Dendritic cell treated with granulocyte-macrophage colony-stimulating factor and Interleukin-4, amounts not matched to agents 40 ng/mL and 50 ng/mL, for 4 days (primary cell): ENCODE data around the gene RBMS3.
"Not testable (repeated sequence)": the region's sequence is repeated elsewhere in the genome, so short reads cannot be mapped to it uniquely, and the experiment has no call there.

Source experiments
- H3K27ac Mint-ChIP-seq: one replicate; pipeline ENCODE4 v1.8.0; 2022; ENCODE audit warnings: mild to moderate bottlenecking, mixed read lengths
- H3K27me3 Mint-ChIP-seq: one replicate; pipeline ENCODE4 v1.8.0; 2022; ENCODE audit warnings: mild to moderate bottlenecking, mixed read lengths
- H3K36me3 Mint-ChIP-seq: one replicate; pipeline ENCODE4 v1.8.0; 2022; ENCODE audit warnings: low read depth, mixed read lengths
- H3K4me1 Mint-ChIP-seq: one replicate; pipeline ENCODE4 v1.8.0; 2022; ENCODE audit warnings: low read depth, mixed read lengths
- H3K4me3 Mint-ChIP-seq: one replicate; pipeline ENCODE4 v1.8.0; 2022; ENCODE audit warnings: mild to moderate bottlenecking, moderate library complexity, mixed read lengths
- H3K9me3 Mint-ChIP-seq: one replicate; pipeline ENCODE4 v1.8.0; 2022; ENCODE audit warnings: mixed read lengths
- intact Hi-C: fragments of 100-400 bp; cut with micrococcal nuclease; formaldehyde crosslinking; loops from one replicate; pipeline ENCODE4 v1.15.0; 2022

The RBMS3 gene

GRCh38 chr3:29384640-29385039 lies 103.8 kb downstream of the RBMS3 start:
- no peak overlapping the region for H3K4me3 Mint-ChIP-seq
- H3K9me3 Mint-ChIP-seq, result no peaks in the 10 kb centered on the region
- no peak overlapping the region for H3K27ac Mint-ChIP-seq
- H3K36me3 Mint-ChIP-seq, result no peaks in the 10 kb centered on the region
- intact Hi-C loops, result no loop called here
- H3K27me3 Mint-ChIP-seq, result no peaks in the 10 kb centered on the region
- peaks cover 4% of the 10 kb centered on the region for H3K4me1 Mint-ChIP-seq

GRCh38 chr3:29385046-29385830 lies 104.4 kb downstream of the RBMS3 start:
- H3K4me3 Mint-ChIP-seq, result no peak overlapping the region
- H3K27ac Mint-ChIP-seq, result no peak overlapping the region
- no peaks in the 10 kb centered on the region for H3K36me3 Mint-ChIP-seq
- no peaks in the 10 kb centered on the region for H3K9me3 Mint-ChIP-seq
- intact Hi-C loops, result no loop called here
- no peaks in the 10 kb centered on the region for H3K27me3 Mint-ChIP-seq
- H3K4me1 Mint-ChIP-seq, result no peaks in the 10 kb centered on the region

- no peaks in the 10 kb centered on the region for H3K27me3 Mint-ChIP-seq
- H3K27ac Mint-ChIP-seq, result no peak overlapping the region
- intact Hi-C loops, result no loop called here
- H3K9me3 Mint-ChIP-seq, result peaks cover 12% of the 10 kb centered on the region
- H3K4me3 Mint-ChIP-seq, result no peak overlapping the region
- no peaks in the 10 kb centered on the region for H3K4me1 Mint-ChIP-seq
- no peaks in the 10 kb centered on the region for H3K36me3 Mint-ChIP-seq
Measured at GRCh38 chr3:29389362-29389761, 108.5 kb downstream of the RBMS3 start.

GRCh38 chr3:29392625-29393388 lies 111.9 kb downstream of the RBMS3 start:
- no peaks in the 10 kb centered on the region for H3K4me1 Mint-ChIP-seq
- intact Hi-C loops, result no loop called here
- no peak overlapping the region for H3K27ac Mint-ChIP-seq
- H3K27me3 Mint-ChIP-seq, result no peaks in the 10 kb centered on the region
- no peak overlapping the region for H3K4me3 Mint-ChIP-seq
- peaks cover 19% of the 10 kb centered on the region for H3K9me3 Mint-ChIP-seq
- no peaks in the 10 kb centered on the region for H3K36me3 Mint-ChIP-seq

GRCh38 chr3:29393946-29394345 lies 113.1 kb downstream of the RBMS3 start:
- H3K9me3 Mint-ChIP-seq, result peaks cover 19% of the 10 kb centered on the region
- intact Hi-C loops, H3K4me3 Mint-ChIP-seq, H3K36me3 Mint-ChIP-seq, H3K27me3 Mint-ChIP-seq, H3K4me1 Mint-ChIP-seq, H3K27ac Mint-ChIP-seq: not testable (repeated sequence)

GRCh38 chr3:29397406-29397805 lies 116.5 kb downstream of the RBMS3 start:
- H3K36me3 Mint-ChIP-seq, result no peaks in the 10 kb centered on the region

GRCh38 chr3:29398787-29399186 lies 117.9 kb downstream of the RBMS3 start:
- no peaks in the 10 kb centered on the region for H3K27me3 Mint-ChIP-seq
- H3K36me3 Mint-ChIP-seq, result no peaks in the 10 kb centered on the region
- no peak overlapping the region for H3K4me3 Mint-ChIP-seq
- H3K27ac Mint-ChIP-seq, result no peak overlapping the region
- no peaks in the 10 kb centered on the region for H3K4me1 Mint-ChIP-seq
- intact Hi-C loops, result no loop called here
- peaks cover 13% of the 10 kb centered on the region for H3K9me3 Mint-ChIP-seq

More at GRCh38 chr3:29397406-29397805, 116.5 kb downstream of the RBMS3 start:
- H3K4me1 Mint-ChIP-seq, result no peaks in the 10 kb centered on the region
- H3K27me3 Mint-ChIP-seq, result no peaks in the 10 kb centered on the region
- H3K27ac Mint-ChIP-seq, result no peak overlapping the region
- H3K9me3 Mint-ChIP-seq, result peaks cover 19% of the 10 kb centered on the region
- H3K4me3 Mint-ChIP-seq, result no peak overlapping the region
- intact Hi-C loops, result no loop called here

- H3K9me3 Mint-ChIP-seq, result no peaks in the 10 kb centered on the region
- intact Hi-C loops, result no loop called here
Measured at GRCh38 chr3:29406291-29406832, 125.5 kb downstream of the RBMS3 start.

GRCh38 chr3:29408676-29409075 lies 127.8 kb downstream of the RBMS3 start:
- H3K9me3 Mint-ChIP-seq, result no peaks in the 10 kb centered on the region
- no peaks in the 10 kb centered on the region for H3K36me3 Mint-ChIP-seq
- H3K27me3 Mint-ChIP-seq, result no peaks in the 10 kb centered on the region
- intact Hi-C loops, result no loop called here
- H3K4me1 Mint-ChIP-seq, result no peaks in the 10 kb centered on the region
- no peak overlapping the region for H3K4me3 Mint-ChIP-seq
- no peak overlapping the region for H3K27ac Mint-ChIP-seq

More at GRCh38 chr3:29406291-29406832, 125.5 kb downstream of the RBMS3 start:
- Mint-ChIP-seq H3K27ac (no peak overlapping the region), H3K27me3 (no peaks in the 10 kb centered on the region), H3K4me1 (no peaks in the 10 kb centered on the region), H3K4me3 (no peak overlapping the region), H3K36me3 (no peaks in the 10 kb centered on the region)

- H3K4me3 Mint-ChIP-seq, result no peak overlapping the region
- H3K27ac Mint-ChIP-seq, result no peak overlapping the region
- no peaks in the 10 kb centered on the region for H3K27me3 Mint-ChIP-seq
- H3K4me1 Mint-ChIP-seq, result no peaks in the 10 kb centered on the region
- H3K9me3 Mint-ChIP-seq, result no peaks in the 10 kb centered on the region
- intact Hi-C loops, result no loop called here
- no peaks in the 10 kb centered on the region for H3K36me3 Mint-ChIP-seq
Measured at GRCh38 chr3:29409409-29409808, 128.5 kb downstream of the RBMS3 start.

GRCh38 chr3:29410220-29410619 lies 129.3 kb downstream of the RBMS3 start:
- no peaks in the 10 kb centered on the region for H3K4me1 Mint-ChIP-seq
- H3K36me3 Mint-ChIP-seq, result no peaks in the 10 kb centered on the region
- no peaks in the 10 kb centered on the region for H3K9me3 Mint-ChIP-seq
- no peak overlapping the region for H3K27ac Mint-ChIP-seq
- intact Hi-C loops, result no loop called here
- no peak overlapping the region for H3K4me3 Mint-ChIP-seq
- H3K27me3 Mint-ChIP-seq, result no peaks in the 10 kb centered on the region

GRCh38 chr3:29410660-29411405 lies 130.0 kb downstream of the RBMS3 start:
- no peak overlapping the region for H3K27ac Mint-ChIP-seq
- no peaks in the 10 kb centered on the region for H3K27me3 Mint-ChIP-seq
- no peaks in the 10 kb centered on the region for H3K36me3 Mint-ChIP-seq
- H3K4me3 Mint-ChIP-seq, result no peak overlapping the region
- H3K4me1 Mint-ChIP-seq, result no peaks in the 10 kb centered on the region
- intact Hi-C loops, result no loop called here
- H3K9me3 Mint-ChIP-seq, result no peaks in the 10 kb centered on the region

GRCh38 chr3:29412110-29412509 lies 131.2 kb downstream of the RBMS3 start:
- Mint-ChIP-seq H3K27ac (no peak overlapping the region), H3K36me3 (no peaks in the 10 kb centered on the region), H3K4me3 (no peak overlapping the region), H3K4me1 (no peaks in the 10 kb centered on the region), H3K9me3 (no peaks in the 10 kb centered on the region), H3K27me3 (no peaks in the 10 kb centered on the region)
- intact Hi-C loops, result no loop called here
